NCI-H526 (cell line): ENCODE data around the gene KRT76.

Source experiments
- DNase-seq, 2 experiments: peaks; one replicate each; lab custom pipeline; 2025; lab: John Stamatoyannopoulos, UW

The KRT76 gene

GRCh38 chr12:52813203-52813819, 36.2 kb upstream of the KRT76 start:
- DNase-seq = no peak

GRCh38 chr12:52812749-52813148, 35.6 kb upstream of the KRT76 start:
- DNase-seq = no peak

- no peak for DNase-seq
Observed at GRCh38 chr12:52812073-52812400, 34.9 kb upstream of the KRT76 start.

GRCh38 chr12:52811191-52812072, 34.3 kb upstream of the KRT76 start:
- DNase-seq = no peak

- no peak for DNase-seq
Observed at GRCh38 chr12:52810554-52810953, 33.4 kb upstream of the KRT76 start.

GRCh38 chr12:52809166-52809565, 32.0 kb upstream of the KRT76 start:
- no peak for DNase-seq

- DNase-seq = no peak
Observed at GRCh38 chr12:52808573-52809160, 31.5 kb upstream of the KRT76 start.

GRCh38 chr12:52807544-52808470, 30.7 kb upstream of the KRT76 start:
- no peak for DNase-seq

- no peak for DNase-seq
Observed at GRCh38 chr12:52806821-52807543, 29.8 kb upstream of the KRT76 start.

- DNase-seq = no peak
Observed at GRCh38 chr12:52806169-52806811, 29.1 kb upstream of the KRT76 start.

GRCh38 chr12:52805739-52806138, 28.6 kb upstream of the KRT76 start:
- DNase-seq = no peak

- DNase-seq = no peak
Observed at GRCh38 chr12:52805000-52805399, 27.9 kb upstream of the KRT76 start.

- DNase-seq = no peak
Observed at GRCh38 chr12:52802442-52802841, 25.3 kb upstream of the KRT76 start.

GRCh38 chr12:52801773-52802172, 24.6 kb upstream of the KRT76 start:
- DNase-seq = no peak

GRCh38 chr12:52800259-52800917, 23.2 kb upstream of the KRT76 start:
- no peak for DNase-seq

- no peak for DNase-seq
Observed at GRCh38 chr12:52799505-52800211, 22.5 kb upstream of the KRT76 start.

GRCh38 chr12:52798671-52799504, 21.7 kb upstream of the KRT76 start:
- no peak for DNase-seq

- no peak for DNase-seq
Observed at GRCh38 chr12:52798003-52798670, 21.0 kb upstream of the KRT76 start.
